ENCODE results near the gene SETD2.

The SETD2 gene

DNA sequence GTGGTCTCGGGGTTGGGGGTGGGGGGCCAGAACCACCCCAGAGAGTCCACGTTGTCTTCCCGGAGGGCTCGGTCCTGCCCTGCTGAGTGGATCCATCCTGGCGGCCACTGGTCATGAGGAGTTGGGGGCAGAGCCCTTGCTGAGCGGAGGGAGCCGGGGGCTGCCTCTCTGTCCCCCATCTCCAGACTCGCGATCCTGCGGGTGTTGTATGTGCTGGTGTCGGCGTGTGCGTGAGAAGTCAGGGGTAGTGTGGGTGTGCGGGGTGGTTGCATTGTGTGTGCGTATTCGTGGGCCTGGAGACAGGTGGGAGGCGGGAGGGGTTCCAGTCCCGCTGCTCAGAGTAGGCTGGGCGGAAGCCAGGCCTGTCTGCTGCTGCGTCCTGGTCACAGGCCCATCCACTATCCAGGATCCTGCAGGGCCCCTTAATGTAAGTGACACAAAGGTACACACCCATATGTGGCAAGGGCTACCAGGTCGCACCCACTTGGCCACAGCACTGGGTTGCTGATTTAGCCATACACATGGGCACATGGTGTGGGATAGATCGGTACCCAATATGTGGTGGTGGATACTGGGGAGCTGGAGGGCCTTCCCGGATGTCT is 153.7 kb downstream of the SETD2 start:
- no peak for DNase-seq (ENCODE audit: low spot score)

DNA sequence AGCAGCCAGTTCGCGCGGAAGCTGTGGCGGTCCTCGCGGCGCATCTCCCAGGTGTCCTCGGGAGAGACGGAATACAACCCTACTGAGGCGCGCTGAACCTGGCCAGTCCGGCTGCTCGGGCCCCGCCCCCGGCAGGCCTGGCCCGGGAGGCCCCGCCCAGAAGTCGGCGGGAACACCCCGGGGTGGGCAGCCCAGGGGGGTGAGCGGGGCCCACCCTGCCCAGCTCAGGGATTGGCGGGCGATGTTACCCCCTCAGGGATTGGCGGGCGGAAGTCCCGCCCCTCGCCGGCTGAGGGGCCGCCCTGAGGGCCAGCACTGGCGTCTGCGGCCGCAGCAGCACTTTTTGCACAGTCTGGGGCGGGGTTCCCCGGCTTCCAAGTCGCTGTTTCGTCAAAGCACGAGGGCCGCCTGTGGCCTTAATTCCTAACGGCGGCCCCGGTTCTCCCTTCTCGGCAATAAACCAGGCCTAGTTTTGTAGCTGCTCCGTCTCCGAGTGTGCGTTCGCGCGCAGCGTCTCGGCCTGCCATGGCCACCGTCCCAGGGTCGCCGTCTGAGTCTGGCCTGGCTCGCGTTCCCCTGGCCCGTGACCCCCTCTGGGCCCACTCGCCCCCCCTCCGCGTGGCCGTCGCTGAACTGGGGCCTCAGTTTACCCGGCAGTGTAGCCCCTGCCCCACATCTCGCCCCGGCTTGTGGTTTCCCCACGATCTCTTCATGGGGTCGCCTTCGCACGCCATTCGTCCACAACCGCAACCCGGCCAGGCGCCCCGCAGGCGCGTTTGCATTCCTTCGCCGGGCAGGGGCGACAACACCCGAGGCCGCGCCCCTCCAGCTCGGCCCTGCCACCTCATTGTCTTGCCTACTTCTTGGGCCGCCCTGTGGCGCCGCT is 154.4 kb downstream of the SETD2 start:
- DNase-seq (ENCODE audit: low spot score): peak; percentile 85

DNA sequence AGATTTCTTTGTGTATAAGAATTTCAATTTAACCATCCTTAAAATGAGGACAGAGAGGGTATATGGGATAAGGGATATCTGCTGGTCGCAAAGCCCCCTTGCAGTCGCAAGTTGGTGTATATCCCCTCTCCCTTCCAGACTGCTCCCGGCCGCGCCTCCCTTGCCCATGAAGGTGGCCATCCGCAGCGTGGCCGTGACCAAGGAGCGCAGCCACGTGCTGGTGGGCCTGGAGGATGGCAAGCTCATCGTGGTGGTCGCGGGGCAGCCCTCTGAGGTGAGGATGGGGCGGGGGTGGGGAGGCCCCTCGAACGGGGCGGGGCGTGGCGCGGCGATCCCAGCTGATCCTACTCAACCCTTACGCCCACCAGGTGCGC is 155.1 kb downstream of the SETD2 start:
- DNase-seq (ENCODE audit: low spot score): no peak

DNA sequence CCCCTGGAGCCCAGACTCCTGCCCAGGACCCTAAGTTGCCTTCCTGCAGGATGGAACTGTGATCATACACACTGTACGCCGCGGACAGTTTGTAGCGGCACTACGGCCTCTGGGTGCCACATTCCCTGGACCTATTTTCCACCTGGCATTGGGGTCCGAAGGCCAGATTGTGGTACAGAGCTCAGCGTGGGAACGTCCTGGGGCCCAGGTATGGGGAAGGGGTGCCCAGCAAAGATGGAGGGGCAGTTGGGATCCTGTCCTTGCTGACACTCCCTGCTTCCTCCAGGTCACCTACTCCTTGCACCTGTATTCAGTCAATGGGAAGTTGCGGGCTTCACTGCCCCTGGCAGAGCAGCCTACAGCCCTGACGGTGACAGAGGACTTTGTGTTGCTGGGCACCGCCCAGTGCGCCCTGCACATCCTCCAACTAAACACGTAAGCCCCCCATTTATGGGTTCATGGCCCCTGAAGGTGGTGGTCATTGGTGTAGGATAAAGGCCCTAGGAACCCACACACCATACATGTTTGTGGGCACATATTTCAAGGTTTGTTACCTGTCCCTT is 155.6 kb downstream of the SETD2 start:
- no peak for DNase-seq (ENCODE audit: low spot score)

- DNase-seq (ENCODE audit: low spot score): no peak
These were observed 156.3 kb downstream of the SETD2 start for GRCh38 chr3:47007482-47008233.

- DNase-seq (ENCODE audit: low spot score): no peak
These were observed 156.9 kb downstream of the SETD2 start for GRCh38 chr3:47007001-47007400.

DNA sequence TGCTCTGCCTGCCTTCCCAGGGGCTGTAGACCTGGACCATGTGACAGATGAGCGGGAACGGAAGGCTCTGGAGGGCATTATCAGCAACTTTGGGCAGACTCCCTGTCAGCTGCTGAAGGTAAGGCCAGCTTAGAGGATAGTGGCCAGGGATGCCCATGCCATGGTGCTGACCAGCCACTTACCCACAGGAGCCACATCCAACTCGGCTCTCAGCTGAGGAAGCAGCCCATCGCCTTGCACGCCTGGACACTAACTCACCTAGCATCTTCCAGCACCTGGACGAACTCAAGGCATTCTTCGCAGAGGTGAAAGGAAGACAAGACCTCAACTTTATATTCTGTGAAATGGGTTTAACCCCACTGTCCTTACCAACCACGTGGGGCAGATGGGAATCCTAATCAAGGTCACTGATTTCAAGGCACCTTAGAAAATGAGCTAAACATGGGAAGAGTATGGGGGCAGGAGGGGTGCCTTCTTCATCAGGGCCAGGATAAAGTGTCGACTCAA is 157.7 kb downstream of the SETD2 start:
- no peak for DNase-seq (ENCODE audit: low spot score)

DNA sequence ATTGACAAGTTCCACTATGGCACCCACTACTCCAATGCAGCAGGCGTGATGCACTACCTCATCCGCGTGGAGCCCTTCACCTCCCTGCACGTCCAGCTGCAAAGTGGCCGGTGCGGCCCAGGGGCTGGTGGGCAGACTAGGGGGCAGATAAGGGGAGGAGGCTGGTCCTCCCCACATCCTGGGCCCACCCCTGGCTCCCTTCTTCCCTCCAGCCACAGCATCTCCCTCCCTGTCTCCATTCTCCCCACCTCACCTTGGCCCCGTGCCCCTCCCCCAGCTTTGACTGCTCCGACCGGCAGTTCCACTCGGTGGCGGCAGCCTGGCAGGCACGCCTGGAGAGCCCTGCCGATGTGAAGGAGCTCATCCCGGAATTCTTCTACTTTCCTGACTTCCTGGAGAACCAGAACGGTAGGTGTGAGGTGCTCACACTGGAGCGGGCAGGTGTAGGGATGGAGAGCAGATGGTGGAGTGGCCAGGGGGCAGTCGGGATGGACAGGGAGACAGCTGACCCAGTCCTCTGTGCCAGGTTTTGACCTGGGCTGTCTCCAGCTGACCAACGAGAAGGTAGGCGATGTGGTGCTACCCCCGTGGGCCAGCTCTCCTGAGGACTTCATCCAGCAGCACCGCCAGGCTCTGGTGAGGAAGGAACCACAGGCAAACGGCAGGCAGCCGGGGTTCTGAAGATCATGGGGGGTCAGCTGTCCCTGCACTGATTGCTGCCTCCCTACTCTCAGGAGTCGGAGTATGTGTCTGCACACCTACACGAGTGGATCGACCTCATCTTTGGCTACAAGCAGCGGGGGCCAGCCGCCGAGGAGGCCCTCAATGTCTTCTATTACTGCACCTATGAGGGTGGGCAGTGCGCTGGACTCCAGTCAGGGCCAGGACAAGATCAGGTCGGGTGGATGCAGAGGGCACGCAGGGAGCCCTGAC is 158.4 kb downstream of the SETD2 start:
- DNase-seq (ENCODE audit: low spot score): no peak

- no peak for DNase-seq (ENCODE audit: low spot score)
These were observed 159.3 kb downstream of the SETD2 start for GRCh38 chr3:47004369-47005211.

DNA sequence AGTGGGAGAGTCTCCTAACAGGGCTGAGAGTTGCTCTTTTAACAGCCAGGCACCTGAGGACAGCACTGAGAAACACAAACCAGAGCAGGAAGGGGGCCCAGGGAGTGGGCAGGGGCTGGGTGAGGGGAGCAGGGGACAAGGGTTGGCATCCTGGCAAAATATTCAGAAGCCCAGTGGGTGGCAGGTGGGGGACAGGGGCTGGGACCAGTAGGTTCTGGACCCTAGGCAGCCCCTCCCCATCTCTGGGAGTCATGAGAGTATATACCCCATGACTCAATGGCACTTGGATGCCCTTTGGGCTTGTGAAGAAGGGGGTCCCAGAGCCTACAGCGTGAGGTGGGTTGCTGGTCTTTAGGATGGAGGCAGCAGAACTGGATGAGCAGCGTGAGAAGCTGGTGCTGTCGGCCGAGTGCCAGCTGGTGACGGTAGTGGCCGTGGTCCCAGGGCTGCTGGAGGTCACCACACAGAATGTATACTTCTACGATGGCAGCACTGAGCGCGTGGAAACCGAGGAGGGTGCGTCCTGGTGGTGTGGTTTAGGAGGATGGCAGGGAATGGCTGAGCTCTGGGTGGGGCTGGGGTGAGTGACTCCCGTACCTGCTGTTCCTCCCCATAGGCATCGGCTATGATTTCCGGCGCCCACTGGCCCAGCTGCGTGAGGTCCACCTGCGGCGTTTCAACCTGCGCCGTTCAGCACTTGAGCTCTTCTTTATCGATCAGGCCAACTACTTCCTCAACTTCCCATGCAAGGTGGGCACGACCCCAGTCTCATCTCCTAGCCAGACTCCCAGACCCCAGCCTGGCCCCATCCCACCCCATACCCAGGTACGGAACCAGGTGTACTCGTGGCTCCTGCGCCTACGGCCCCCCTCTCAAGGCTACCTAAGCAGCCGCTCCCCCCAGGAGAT is 160.2 kb downstream of the SETD2 start:
- no peak for DNase-seq (ENCODE audit: low spot score)

DNA sequence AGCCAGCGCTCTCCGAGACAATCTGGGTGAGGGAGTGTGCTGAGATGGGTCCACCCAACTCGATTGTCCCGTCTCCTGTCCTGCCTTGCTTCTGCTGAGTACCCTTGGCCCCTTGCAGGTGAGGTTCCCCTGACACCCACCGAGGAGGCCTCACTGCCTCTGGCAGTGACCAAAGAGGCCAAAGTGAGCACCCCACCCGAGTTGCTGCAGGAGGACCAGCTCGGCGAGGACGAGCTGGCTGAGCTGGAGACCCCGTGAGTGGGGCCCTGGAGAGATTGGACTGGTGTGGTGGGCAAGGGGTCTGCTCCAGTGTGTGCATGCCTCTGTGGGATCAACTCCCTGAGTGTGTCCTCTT is 160.9 kb downstream of the SETD2 start:
- DNase-seq (ENCODE audit: low spot score): no peak

DNA sequence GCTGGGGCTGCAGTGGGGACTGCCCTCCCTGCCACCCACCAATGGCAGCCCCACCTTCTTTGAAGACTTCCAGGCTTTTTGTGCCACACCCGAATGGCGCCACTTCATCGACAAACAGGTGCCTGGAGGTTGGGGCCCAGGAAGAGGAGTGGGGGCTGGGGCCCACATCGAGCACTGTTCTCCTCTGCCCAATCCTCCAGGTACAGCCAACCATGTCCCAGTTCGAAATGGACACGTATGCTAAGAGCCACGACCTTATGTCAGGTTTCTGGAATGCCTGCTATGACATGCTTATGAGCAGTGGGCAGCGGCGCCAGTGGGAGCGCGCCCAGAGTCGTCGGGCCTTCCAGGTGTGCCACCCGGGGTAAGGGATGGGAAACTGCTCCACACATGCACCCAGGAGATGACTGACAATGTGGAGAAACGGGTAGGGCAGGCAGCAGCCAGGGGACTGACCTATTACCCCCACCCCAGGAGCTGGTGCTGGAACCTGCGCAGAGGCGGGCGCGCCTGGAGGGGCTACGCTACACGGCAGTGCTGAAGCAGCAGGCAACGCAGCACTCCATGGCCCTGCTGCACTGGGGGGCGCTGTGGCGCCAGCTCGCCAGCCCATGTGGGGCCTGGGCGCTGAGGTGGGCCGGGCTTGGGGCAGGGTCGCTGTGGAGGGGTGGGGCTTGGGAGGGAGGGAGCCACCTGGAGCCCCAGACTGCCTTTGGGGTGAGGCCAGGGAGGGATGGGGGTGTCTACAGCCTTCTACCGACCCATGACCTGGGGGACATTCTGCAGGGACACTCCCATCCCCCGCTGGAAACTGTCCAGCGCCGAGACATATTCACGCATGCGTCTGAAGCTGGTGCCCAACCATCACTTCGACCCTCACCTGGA is 161.5 kb downstream of the SETD2 start:
- DNase-seq (ENCODE audit: low spot score): no peak

DNA sequence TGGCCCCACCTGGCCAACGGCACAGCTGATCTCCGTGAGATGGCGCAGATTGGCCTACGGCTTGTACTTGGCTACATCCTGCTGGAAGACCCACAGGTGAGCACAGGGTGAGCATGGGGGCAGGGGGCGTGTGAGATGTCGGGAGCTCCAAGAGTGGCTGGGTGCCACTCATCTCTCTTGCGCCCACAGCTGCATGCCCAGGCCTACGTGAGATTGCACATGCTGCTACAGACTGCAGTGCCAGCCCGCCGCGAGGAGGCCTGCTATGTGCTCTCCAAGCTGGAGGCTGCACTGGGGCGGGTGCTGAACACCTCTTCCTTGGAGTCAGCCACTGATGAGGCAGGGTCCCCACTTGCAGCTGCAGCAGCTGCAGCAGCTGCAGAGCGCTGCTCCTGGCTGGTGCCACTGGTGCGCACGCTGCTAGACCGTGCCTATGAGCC is 162.2 kb downstream of the SETD2 start:
- no peak for DNase-seq (ENCODE audit: low spot score)

GRCh38 chr3:47000922-47001730 is 162.8 kb downstream of the SETD2 start:
- DNase-seq (ENCODE audit: low spot score): no peak

GRCh38 chr3:47000198-47000815 is 163.6 kb downstream of the SETD2 start:
- DNase-seq (ENCODE audit: low spot score): peak; percentile 28

- DNase-seq (ENCODE audit: low spot score): no peak
These were observed 164.3 kb downstream of the SETD2 start for GRCh38 chr3:46999516-47000197.

Data from kidney capillary endothelial cell (primary cell).